GM12878 (cell line): Measurements from ENCODE around the gene PLXNA4. TPM values are rescaled to one million over a fixed set of nuclear protein-coding genes. Genes with fewer than 3 reads are reported as not detected.

ENCODE experiments used
- ATAC-seq: fragments of 200-7000 bp; cut with Tn5 transposase; 3 replicates; pipeline ENCODE4 v1.9.1; 2020; ENCODE audit warnings: mild to moderate bottlenecking, moderate library complexity
- BruUV-seq: library from RNA; stranded (reverse); fragments of 400-500 nt; replicated peaks from 2 replicates; lab custom pipeline; 2021; lab: Mats Ljungman, UMichigan
- CTCF ChIA-PET: fragments of 300-600 bp; sonication (Branson Sonifier 250); formaldehyde crosslinking; extraction: SDS; loops from one replicate; lab custom pipeline; 2021; ENCODE audit warnings: inconsistent platforms; lab: Yijun Ruan, JAX
- POLR2A ChIA-PET: fragments of 350-600 bp; formaldehyde crosslinking; extraction: SDS; loops from one replicate; lab custom pipeline; 2021; ENCODE audit warnings: inconsistent platforms; lab: Charles Lee
- RAD21 ChIA-PET: fragments of 300-600 bp; sonication (Branson Sonifier 250); formaldehyde crosslinking; loops from one replicate; lab custom pipeline; 2023; ENCODE audit warnings: antibody characterized with exemption; ENCODE audit not compliant: unreplicated experiment; lab: Charles Lee
- SMC1A ChIA-PET: fragments of 300-600 bp; sonication (Branson Sonifier 250); formaldehyde crosslinking; loops from one replicate; lab custom pipeline; 2023; ENCODE audit not compliant: unreplicated experiment, uncharacterized antibody; lab: Charles Lee
- DNase-seq: peaks from one replicate; pipeline ENCODE4 v3.0.0-alpha.2; 2011; ENCODE audit warnings: low read depth, low spot score
- FAIRE-seq: peaks from 3 replicates; lab custom pipeline; 2011; peaks lifted over from hg19 to GRCh38; lab: Jason Lieb, UNC
- H2AFZ ChIP-seq: 2 replicates; pipeline ENCODE4 v1.6.0; 2011; ENCODE audit warnings: low read depth, low read length, control low read depth; ENCODE audit not compliant: control insufficient read depth
- H3K27ac ChIP-seq: 2 replicates; pipeline ENCODE4 v1.5.1; 2011; ENCODE audit warnings: control low read depth; ENCODE audit not compliant: control insufficient read depth, insufficient read depth
- H3K27me3 ChIP-seq, 2 experiments: replicated peaks in 1 of 2; 2 replicates each; pipeline versions ENCODE4 v1.6.0 to v1.6.1; 2011; ENCODE audit warnings: low read length in 1 of 2; ENCODE audit not compliant: control insufficient read depth in 2 of 2, insufficient read depth in 2 of 2
- H3K36me3 ChIP-seq, 2 experiments: 2 replicates each; pipeline ENCODE4 v1.5.1; 2011; ENCODE audit warnings: low read length in 1 of 2; ENCODE audit not compliant: control insufficient read depth in 2 of 2, insufficient read depth in 2 of 2
- H3K4me1 ChIP-seq: 2 replicates; pipeline ENCODE4 v1.6.1; 2011; ENCODE audit warnings: mild to moderate bottlenecking, low read length, moderate library complexity, mixed read lengths; ENCODE audit not compliant: control insufficient read depth, insufficient read depth
- H3K4me2 ChIP-seq: 2 replicates; pipeline ENCODE4 v1.6.0; 2011; ENCODE audit warnings: control low read depth; ENCODE audit not compliant: control insufficient read depth, insufficient read depth
- H3K4me3 ChIP-seq: fragments of 200-600 bp; sonication (generic); 2 replicates; pipeline ENCODE4 v1.5.1; 2016
- H3K79me2 ChIP-seq: 2 replicates; pipeline ENCODE4 v1.6.0; 2011; ENCODE audit warnings: low read length; ENCODE audit not compliant: control insufficient read depth, insufficient read depth
- H3K9ac ChIP-seq: 2 replicates; pipeline ENCODE4 v1.8.0; 2011; ENCODE audit warnings: low read length, control low read depth, mixed read lengths; ENCODE audit not compliant: control insufficient read depth, insufficient read depth
- H3K9me3 ChIP-seq: replicated peaks from 3 replicates; pipeline ENCODE4 v1.5.1; 2011; ENCODE audit warnings: mild to moderate bottlenecking, low read length; ENCODE audit not compliant: control insufficient read depth, insufficient read depth
- H4K20me1 ChIP-seq: 2 replicates; pipeline ENCODE4 v1.6.0; 2011; ENCODE audit not compliant: control insufficient read depth, insufficient read depth
- BCLAF1 ChIP-seq: fragments of 450-650 bp; IDR thresholded peaks from 2 replicates; pipeline ENCODE4 v1.6.1; 2017; ENCODE audit warnings: antibody characterized with exemption, mild to moderate bottlenecking, moderate library complexity
- E2F8 ChIP-seq: fragments of 450-650 bp; IDR thresholded peaks from 2 replicates; pipeline ENCODE4 v1.6.1; 2018; ENCODE audit warnings: mild to moderate bottlenecking, low read depth, moderate library complexity; ENCODE audit not compliant: partially characterized antibody
- HDAC6 ChIP-seq: fragments of 200-600 bp; sonication (generic); IDR thresholded peaks from one replicate; pipeline ENCODE4 v1.8.0; 2017; ENCODE audit warnings: antibody characterized with exemption; ENCODE audit not compliant: unreplicated experiment
- IKZF2 ChIP-seq, 2 experiments: fragments of 450-650 bp; IDR thresholded peaks; 2 replicates each; pipeline ENCODE4 v1.6.1; 2017; ENCODE audit warnings: mild to moderate bottlenecking in 2 of 2, moderate library complexity in 2 of 2
- MAX ChIP-seq: IDR thresholded peaks from 2 replicates; pipeline ENCODE4 v1.6.1; 2012; ENCODE audit warnings: low read depth, low read length, improper control_type of control experiment
- MEF2A ChIP-seq: IDR thresholded peaks from 2 replicates; pipeline ENCODE4 v1.6.1; 2011; ENCODE audit warnings: low read depth, mild to moderate bottlenecking, low read length, moderate library complexity; ENCODE audit not compliant: insufficient read depth
- WGBS: methylation state at CpG from one replicate; pipeline ENCODE4 v1.1.6; 2016; ENCODE audit warnings: low lambda C conversion rate; ENCODE audit not compliant: insufficient replicate concordance, insufficient coverage; ENCODE audit errors: missing lambda C conversion rate; 5-methylcytosine and 5-hydroxymethylcytosine counted together
- in situ Hi-C: fragments of 300-500 bp; cut with MboI; formaldehyde crosslinking; loops from 9 replicates; pipeline ENCODE4 v1.14.3; 2018; ENCODE audit warnings: mixed read lengths
- intact Hi-C: fragments of 100-400 bp; cut with micrococcal nuclease; formaldehyde crosslinking; loops from one replicate; pipeline ENCODE4 v1.14.2; 2022; ENCODE audit not compliant: unreplicated experiment
- polyA plus RNA-seq, 11 experiments: library from polyadenylated mRNA; depleted of rRNA in 4 of 11; unstranded in 6 of 11; stranded (reverse) in 5 of 11; fragments of >200 nt; fragmentation: Nextera tagmentation in 4 of 11; fragmentation: Illumina TruSeq in 1 of 11; extraction: Ambion mirVana in 4 of 11; extraction: Trizol in 1 of 11; gene quantifications; 1 replicate in 1 of 11; 2 replicates in 10 of 11; pipeline versions ENCODE4 v1.2.1 to v1.2.3, GENCODE V29; 2011 to 2016; ENCODE audit warnings: inconsistent platforms in 2 of 11, missing spikeins in 2 of 11, low read depth in 1 of 11
- total RNA-seq, 4 experiments: library from RNA; depleted of rRNA in 3 of 4; stranded (reverse); fragments of >200 nt in 3 of 4; fragmentation: Illumina TruSeq in 1 of 4; extraction: Trizol in 1 of 4; gene quantifications; 2 replicates each; pipeline versions ENCODE4 v1.2.1 to v1.2.3, GENCODE V29; 2013 to 2021

Gene PLXNA4
- total and polyA plus RNA-seq, 10 of the 15 experiments (the other 5 are each of a cell fraction or from before 2014, with no cell fraction given) = 0.03 TPM; not detected in 9

GRCh38 chr7:132115758-132116157 is 460.5 kb downstream of the PLXNA4 start:
- H4K20me1 ChIP-seq = no peaks in the 10 kb centered on the region

More at GRCh38 chr7:132115758-132116157, 460.5 kb downstream of the PLXNA4 start:
- no peaks in the 10 kb centered on the region for H3K4me1 ChIP-seq
- ChIA-PET POLR2A (no interaction called here), SMC1A (no interaction called here), CTCF (no interaction called here), RAD21 (no interaction called here)
- no peak for ATAC-seq
- TF ChIP-seq IKZF2 (IDR thresholded peaks at IDR 0.05) = no peak
- TF ChIP-seq MAX = no peak
- no peak for TF ChIP-seq BCLAF1
- TF ChIP-seq MEF2A = no peak
- no peak for TF ChIP-seq E2F8
- no peak for TF ChIP-seq HDAC6
- no peak overlapping the region for H2AFZ ChIP-seq
- no peaks in the 10 kb centered on the region; a peak in 2 of 4 replicates for H3K27me3 ChIP-seq
- H3K27ac ChIP-seq = no peak overlapping the region
- H3K4me2 ChIP-seq = no peak overlapping the region
- DNase-seq = no peak
- no peak overlapping the region for H3K4me3 ChIP-seq
- in situ Hi-C loops = no loop called here
- no peak for FAIRE-seq
- no peaks in the 10 kb centered on the region for H3K9me3 ChIP-seq
- no peak overlapping the region for H3K9ac ChIP-seq
- WGBS = 4% methylated on average over 2 of the region's 2 CpGs
- H3K79me2 ChIP-seq = no peaks in the 10 kb centered on the region
- H3K36me3 ChIP-seq = no peaks in the 10 kb centered on the region
- no TSS peak for BruUV-seq
- intact Hi-C loops = no loop called here
